PC-3 (cell line): ENCODE results near the gene SPEF2. TPM values are rescaled to one million over a fixed set of nuclear protein-coding genes. Genes with fewer than 3 reads are reported as not detected.

Experiments
- ATAC-seq: fragments of 200-7000 bp; cut with Tn5 transposase; 2 replicates; pipeline ENCODE4 v1.9.1; 2020; ENCODE audit warnings: mild to moderate bottlenecking, moderate library complexity
- BruUV-seq: library from RNA; stranded (reverse); fragments of 400-500 nt; replicated peaks from 2 replicates; lab custom pipeline; 2021; lab: Mats Ljungman, UMichigan
- CTCF ChIA-PET: fragments of 300-600 bp; sonication (Branson Sonifier 250); formaldehyde crosslinking; loops from one replicate; lab custom pipeline; 2022; ENCODE audit warnings: antibody characterized with exemption; lab: Charles Lee
- POLR2A ChIA-PET: fragments of 300-600 bp; sonication (Branson Sonifier 250); formaldehyde crosslinking; loops from one replicate; lab custom pipeline; 2022; ENCODE audit warnings: antibody characterized with exemption; ENCODE audit not compliant: unreplicated experiment; lab: Charles Lee
- DNase-seq: peaks from one replicate; pipeline ENCODE4 v3.0.0-alpha.2; 2015
- H2AFZ ChIP-seq: fragments of 300-600 bp; sonication (generic); 2 replicates; pipeline ENCODE4 v1.6.0; 2016; ENCODE audit warnings: antibody characterized with exemption, low read length
- H3F3A ChIP-seq: fragments of 300-600 bp; sonication (generic); one replicate; pipeline ENCODE4 v1.6.0; 2017; ENCODE audit warnings: antibody characterized with exemption, low read length, control low read depth, mild to moderate bottlenecking; ENCODE audit not compliant: unreplicated experiment
- H3K27ac ChIP-seq: fragments of 300-600 bp; sonication (generic); 2 replicates; pipeline ENCODE4 v1.5.1; 2016; ENCODE audit warnings: mild to moderate bottlenecking, low read length
- H3K27me3 ChIP-seq: fragments of 300-600 bp; sonication (generic); 2 replicates; pipeline ENCODE4 v1.6.1; 2016; ENCODE audit warnings: low read length, mixed read lengths
- H3K36me3 ChIP-seq: fragments of 300-600 bp; sonication (generic); 2 replicates; pipeline ENCODE4 v1.6.1; 2016; ENCODE audit warnings: low read depth, mixed run types, low read length, mixed read lengths
- H3K4me1 ChIP-seq: fragments of 300-600 bp; sonication (generic); 2 replicates; pipeline ENCODE4 v1.5.1; 2016; ENCODE audit warnings: low read length; ENCODE audit not compliant: insufficient read depth
- H3K4me2 ChIP-seq: fragments of 300-600 bp; sonication (generic); 2 replicates; pipeline ENCODE4 v1.6.0; 2016; ENCODE audit warnings: low read length
- H3K4me3 ChIP-seq: fragments of 300-600 bp; sonication (generic); 2 replicates; pipeline ENCODE4 v1.5.1; 2016; ENCODE audit warnings: mild to moderate bottlenecking, low read length, mixed read lengths
- H3K79me2 ChIP-seq: fragments of 300-600 bp; sonication (generic); 2 replicates; pipeline ENCODE4 v1.6.1; 2017; ENCODE audit warnings: low read length, mixed read lengths
- H3K9ac ChIP-seq: fragments of 300-600 bp; sonication (generic); 2 replicates; pipeline ENCODE4 v1.6.0; 2016; ENCODE audit warnings: mild to moderate bottlenecking, low read length
- H3K9me2 ChIP-seq: fragments of 300-600 bp; sonication (generic); replicated peaks from 2 replicates; pipeline ENCODE4 v1.6.1; 2016; ENCODE audit warnings: mixed run types, low read length, mixed read lengths
- H3K9me3 ChIP-seq: fragments of 300-600 bp; sonication (generic); 2 replicates; pipeline ENCODE4 v1.6.1; 2016; ENCODE audit warnings: low read length, mixed read lengths
- H4K20me1 ChIP-seq: fragments of 300-600 bp; sonication (generic); 2 replicates; pipeline ENCODE4 v1.6.1; 2016; ENCODE audit warnings: low read length, mixed read lengths
- CTCF ChIP-seq: fragments of 300-600 bp; sonication (generic); conservative IDR thresholded peaks from 2 replicates; pipeline ENCODE4 v1.5.1; 2017; ENCODE audit warnings: antibody characterized with exemption, low read depth, mild to moderate bottlenecking, low read length
- EZH2 ChIP-seq: fragments of 300-600 bp; sonication (generic); IDR thresholded peaks from one replicate; pipeline ENCODE4 v1.6.1; 2017; ENCODE audit warnings: antibody characterized with exemption, mild to moderate bottlenecking, low read length; ENCODE audit not compliant: unreplicated experiment
- EZH2phosphoT487 ChIP-seq: fragments of 300-600 bp; sonication (generic); IDR thresholded peaks from 2 replicates; pipeline ENCODE4 v1.6.1; 2018; ENCODE audit warnings: mild to moderate bottlenecking, antibody characterized with exemption, low read length, borderline replicate concordance
- intact Hi-C: fragments of 100-400 bp; cut with micrococcal nuclease; formaldehyde crosslinking; loops from 2 replicates; pipeline ENCODE4 v1.9.0; 2023
- total RNA-seq: library from RNA; depleted of rRNA; stranded (reverse); fragments of >200 nt; gene quantifications from 2 replicates; pipeline ENCODE4 v1.2.3, GENCODE V29; 2014

SPEF2 gene
- total RNA-seq, 1 experiment from 2014 or later = 2.3 TPM

GRCh38 chr5:35847491-35847890 lies 229.8 kb downstream of the SPEF2 start:
- no peaks in the 10 kb centered on the region for H3K27me3 ChIP-seq
- no peak for ATAC-seq
- H3K9me2 ChIP-seq = no peaks in the 10 kb centered on the region
- H3K4me1 ChIP-seq = peaks cover 7% of the 10 kb centered on the region; the same call in 1 of the 2 replicates
- no peak for DNase-seq
- POLR2A ChIA-PET = no interaction called here
- no peaks in the 10 kb centered on the region for H4K20me1 ChIP-seq
- H3K79me2 ChIP-seq = no peaks in the 10 kb centered on the region
- TF ChIP-seq EZH2 = no peak
- no peak for TF ChIP-seq CTCF
- no peak for TF ChIP-seq EZH2phosphoT487
- H3K27ac ChIP-seq = no peak overlapping the region
- H3K9ac ChIP-seq = no peak overlapping the region
- no peak overlapping the region for H3K4me2 ChIP-seq
- H3K36me3 ChIP-seq = peaks cover 3% of the 10 kb centered on the region; the same call in 1 of the 2 replicates
- CTCF ChIA-PET = no interaction called here
- peaks cover 37% of the 10 kb centered on the region for H3K9me3 ChIP-seq
- no TSS peak for BruUV-seq
- intact Hi-C loops = no loop called here
- H3F3A ChIP-seq = no peaks in the 10 kb centered on the region
- no peak overlapping the region for H2AFZ ChIP-seq
- no peak overlapping the region for H3K4me3 ChIP-seq

GRCh38 chr5:35847961-35848360 lies 230.3 kb downstream of the SPEF2 start:
- Histone ChIP-seq H3K4me1 (peaks cover 11% of the 10 kb centered on the region; the same call in 1 of the 2 replicates), H3K36me3 (peaks cover 2% of the 10 kb centered on the region; the same call in 1 of the 2 replicates), H3K27me3 (no peaks in the 10 kb centered on the region), H3F3A (no peaks in the 10 kb centered on the region), H3K79me2 (no peaks in the 10 kb centered on the region), H3K4me3 (no peak overlapping the region), H3K27ac (no peak overlapping the region), H4K20me1 (no peaks in the 10 kb centered on the region), H3K9me3 (peaks cover 33% of the 10 kb centered on the region), H2AFZ (no peak overlapping the region), H3K4me2 (no peak overlapping the region), H3K9me2 (no peaks in the 10 kb centered on the region), H3K9ac (no peak overlapping the region)
- ChIA-PET CTCF (no interaction called here), POLR2A (no interaction called here)
- no peak for DNase-seq
- BruUV-seq = no TSS peak
- intact Hi-C loops = no loop called here
- no peak for ATAC-seq
- no peak for TF ChIP-seq EZH2phosphoT487

GRCh38 chr5:35849860-35850259 lies 232.2 kb downstream of the SPEF2 start:
- H3K9ac ChIP-seq = no peak overlapping the region
- no peak for DNase-seq
- H3K4me3 ChIP-seq = no peak overlapping the region
- no peak overlapping the region for H3K27ac ChIP-seq
- no peaks in the 10 kb centered on the region for H3F3A ChIP-seq
- H3K9me2 ChIP-seq = no peaks in the 10 kb centered on the region
- no peak for ATAC-seq
- peaks cover 2% of the 10 kb centered on the region; the same call in 1 of the 2 replicates for H3K36me3 ChIP-seq
- H4K20me1 ChIP-seq = no peaks in the 10 kb centered on the region
- peaks cover 17% of the 10 kb centered on the region for H3K4me1 ChIP-seq
- no peaks in the 10 kb centered on the region for H3K79me2 ChIP-seq
- H2AFZ ChIP-seq = no peak overlapping the region
- H3K4me2 ChIP-seq = no peak overlapping the region
- no peak for TF ChIP-seq CTCF
- BruUV-seq = no TSS peak
- H3K27me3 ChIP-seq = no peaks in the 10 kb centered on the region
- peaks cover 18% of the 10 kb centered on the region for H3K9me3 ChIP-seq
- POLR2A ChIA-PET = no interaction called here
- intact Hi-C loops = no loop called here
- CTCF ChIA-PET = no interaction called here
